Nephron (organoid): Measurements from ENCODE around the gene OTOG.

Source experiments
- H3K27ac Mint-ChIP-seq, 3 experiments: 2 replicates each; pipeline ENCODE4 v1.8.0; 2020; ENCODE audit warnings: mixed read lengths in 3 of 3, mild to moderate bottlenecking in 2 of 3, moderate library complexity in 1 of 3
- H3K27me3 Mint-ChIP-seq: 2 replicates; pipeline ENCODE4 v1.8.0; 2021; ENCODE audit warnings: low read depth, mild to moderate bottlenecking, moderate library complexity, mixed read lengths
- H3K36me3 Mint-ChIP-seq: 2 replicates; pipeline ENCODE4 v1.8.0; 2020; ENCODE audit warnings: low read depth, mixed read lengths
- H3K4me1 Mint-ChIP-seq: 2 replicates; pipeline ENCODE4 v1.8.0; 2020; ENCODE audit warnings: mixed read lengths
- H3K4me3 Mint-ChIP-seq, 3 experiments: 2 replicates each; pipeline ENCODE4 v1.8.0; 2020; ENCODE audit warnings: mild to moderate bottlenecking in 3 of 3, mixed read lengths in 3 of 3, moderate library complexity in 2 of 3
- H3K9me3 Mint-ChIP-seq: 2 replicates; pipeline ENCODE4 v1.8.0; 2020; ENCODE audit warnings: mixed read lengths
- CTCF ChIP-seq, 3 experiments: fragments of 200-600 bp; sonication (generic); IDR thresholded peaks; one replicate each; pipeline ENCODE4 v1.5.0; 2021; ENCODE audit warnings: antibody characterized with exemption in 3 of 3; ENCODE audit not compliant: unreplicated experiment in 3 of 3

Gene OTOG

GRCh38 chr11:17631702-17632365, 84.8 kb downstream of the OTOG start:
- Mint-ChIP-seq H3K36me3 (no peaks in the 10 kb centered on the region), H3K27me3 (peaks cover 8% of the 10 kb centered on the region), H3K4me1 (peaks cover 20% of the 10 kb centered on the region), H3K4me3 (no peak overlapping the region), H3K27ac (no peak overlapping the region), H3K9me3 (peaks cover 6% of the 10 kb centered on the region)
- no peak for TF ChIP-seq CTCF (IDR thresholded peaks at IDR 0.05; ENCODE audit: unreplicated experiment in 3 of 3)

- Mint-ChIP-seq H3K27me3 (peaks cover 8% of the 10 kb centered on the region), H3K4me3 (no peak overlapping the region), H3K27ac (no peak overlapping the region), H3K9me3 (no peaks in the 10 kb centered on the region), H3K4me1 (peaks cover 20% of the 10 kb centered on the region), H3K36me3 (no peaks in the 10 kb centered on the region)
- no peak for TF ChIP-seq CTCF (IDR thresholded peaks at IDR 0.05; ENCODE audit: unreplicated experiment in 3 of 3)
Measured at GRCh38 chr11:17633279-17633986, 86.4 kb downstream of the OTOG start.

GRCh38 chr11:17633987-17634775, 87.1 kb downstream of the OTOG start:
- Mint-ChIP-seq H3K4me1 (peaks cover 17% of the 10 kb centered on the region), H3K9me3 (no peaks in the 10 kb centered on the region), H3K36me3 (no peaks in the 10 kb centered on the region), H3K27ac (no peak overlapping the region), H3K27me3 (peaks cover 6% of the 10 kb centered on the region), H3K4me3 (no peak overlapping the region)
- no peak for TF ChIP-seq CTCF (IDR thresholded peaks at IDR 0.05; ENCODE audit: unreplicated experiment in 3 of 3)

- Mint-ChIP-seq H3K4me1 (peaks cover 9% of the 10 kb centered on the region), H3K4me3 (no peak overlapping the region), H3K9me3 (no peaks in the 10 kb centered on the region), H3K27me3 (peaks cover 2% of the 10 kb centered on the region), H3K36me3 (no peaks in the 10 kb centered on the region), H3K27ac (no peak overlapping the region)
- TF ChIP-seq CTCF (IDR thresholded peaks at IDR 0.05; ENCODE audit: unreplicated experiment in 3 of 3): no peak
Measured at GRCh38 chr11:17634776-17635550, 87.9 kb downstream of the OTOG start.

- no peak for TF ChIP-seq CTCF (IDR thresholded peaks at IDR 0.05; ENCODE audit: unreplicated experiment in 3 of 3)
- H3K36me3 Mint-ChIP-seq: no peaks in the 10 kb centered on the region
- H3K27me3 Mint-ChIP-seq: no peaks in the 10 kb centered on the region
- H3K4me1 Mint-ChIP-seq: peaks cover 5% of the 10 kb centered on the region
- H3K4me3 Mint-ChIP-seq: no peak overlapping the region
- no peak overlapping the region for H3K27ac Mint-ChIP-seq
- H3K9me3 Mint-ChIP-seq: no peaks in the 10 kb centered on the region
Measured at GRCh38 chr11:17635551-17635938, 88.5 kb downstream of the OTOG start.
